ENCODE results near the gene ST8SIA2. TPM values are rescaled to one million over a fixed set of nuclear protein-coding genes. Genes with fewer than 3 reads are reported as not detected.

ST8SIA2 gene
- total and polyA plus RNA-seq, 4 donors: not detected

DNA sequence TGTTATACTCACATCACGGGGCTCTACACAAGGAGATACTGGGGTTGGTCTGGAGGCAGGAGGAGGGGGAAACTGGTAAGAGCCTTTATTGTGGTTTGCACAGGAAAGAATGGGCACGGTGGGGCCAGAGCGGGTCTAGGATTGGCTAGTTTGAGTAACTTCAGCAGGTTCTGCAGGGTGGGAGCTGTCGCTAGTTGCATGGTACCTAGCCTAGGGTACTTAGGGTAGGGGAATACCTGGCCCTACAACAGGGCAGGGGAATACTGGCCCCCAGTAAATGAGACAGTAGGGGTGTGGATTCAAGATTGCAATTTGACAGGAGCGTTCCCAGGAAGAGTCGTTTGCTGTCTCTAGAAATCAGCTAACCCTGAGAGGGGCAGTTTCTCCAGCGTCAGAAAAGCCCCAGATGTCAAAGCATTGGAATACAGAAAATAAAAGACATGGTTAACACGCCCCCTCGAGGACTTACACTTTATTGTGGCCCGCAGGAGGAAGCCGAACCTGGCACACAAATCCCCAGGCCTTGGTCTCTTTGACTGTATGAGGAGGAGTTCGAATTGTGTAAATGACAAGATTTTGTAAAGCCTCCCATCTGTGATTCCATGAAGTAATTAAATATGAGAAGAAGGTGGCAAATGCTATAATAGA, 32.0 kb downstream of the ST8SIA2 start:
- TF ChIP-seq HNF4G (IDR thresholded peaks at IDR 0.05): no peak
- TF ChIP-seq HNF4A (conservative IDR thresholded peaks at IDR 0.05): no peak
- TF ChIP-seq TAF1 (conservative IDR thresholded peaks at IDR 0.05): no peak
- TF ChIP-seq RAD21 (IDR thresholded peaks at IDR 0.05): no peak
- TF ChIP-seq EGR1 (IDR thresholded peaks at IDR 0.05; ENCODE audit: low read depth in 2 of 2): no peak
- TF ChIP-seq FOXA1 (IDR thresholded peaks at IDR 0.05): no peak
- TF ChIP-seq SP1 (IDR thresholded peaks at IDR 0.05): no peak
- TF ChIP-seq, protein P1, sequence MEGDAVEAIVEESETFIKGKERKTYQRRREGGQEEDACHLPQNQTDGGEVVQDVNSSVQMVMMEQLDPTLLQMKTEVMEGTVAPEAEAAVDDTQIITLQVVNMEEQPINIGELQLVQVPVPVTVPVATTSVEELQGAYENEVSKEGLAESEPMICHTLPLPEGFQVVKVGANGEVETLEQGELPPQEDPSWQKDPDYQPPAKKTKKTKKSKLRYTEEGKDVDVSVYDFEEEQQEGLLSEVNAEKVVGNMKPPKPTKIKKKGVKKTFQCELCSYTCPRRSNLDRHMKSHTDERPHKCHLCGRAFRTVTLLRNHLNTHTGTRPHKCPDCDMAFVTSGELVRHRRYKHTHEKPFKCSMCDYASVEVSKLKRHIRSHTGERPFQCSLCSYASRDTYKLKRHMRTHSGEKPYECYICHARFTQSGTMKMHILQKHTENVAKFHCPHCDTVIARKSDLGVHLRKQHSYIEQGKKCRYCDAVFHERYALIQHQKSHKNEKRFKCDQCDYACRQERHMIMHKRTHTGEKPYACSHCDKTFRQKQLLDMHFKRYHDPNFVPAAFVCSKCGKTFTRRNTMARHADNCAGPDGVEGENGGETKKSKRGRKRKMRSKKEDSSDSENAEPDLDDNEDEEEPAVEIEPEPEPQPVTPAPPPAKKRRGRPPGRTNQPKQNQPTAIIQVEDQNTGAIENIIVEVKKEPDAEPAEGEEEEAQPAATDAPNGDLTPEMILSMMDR (IDR thresholded peaks at IDR 0.05; ENCODE audit: low read depth, low read length, missing input control): no peak
- TF ChIP-seq NR2F2 (IDR thresholded peaks at IDR 0.05): no peak
- H3K4me1 ChIP-seq (ENCODE audit: control insufficient read depth in 4 of 4, insufficient read depth in 4 of 4, low read length in 3 of 4): no peaks in the 10 kb centered on the region
- no peak overlapping the region for H3K27ac ChIP-seq (ENCODE audit: low read depth in 1 of 2, low read length in 2 of 2)
- no peak overlapping the region for H3K4me3 ChIP-seq (ENCODE audit: low read depth in 1 of 3, low read length in 3 of 3)
- no peak for DNase-seq (ENCODE audit: low spot score)
- no peaks in the 10 kb centered on the region for H3K9me3 ChIP-seq (ENCODE audit: control insufficient read depth in 4 of 4, low read length in 3 of 4)
- H3K36me3 ChIP-seq (ENCODE audit: control insufficient read depth in 4 of 4, insufficient read depth in 3 of 4, low read depth in 1 of 4, low read length in 3 of 4): no peaks in the 10 kb centered on the region
- H3K9ac ChIP-seq (ENCODE audit: low read depth in 1 of 2, low read length in 2 of 2): no peak overlapping the region
- 57% methylated on average over 12 of the region's 12 CpGs for whole genome bisulfite sequencing
- H3K27me3 ChIP-seq (ENCODE audit: control insufficient read depth in 4 of 4, insufficient read depth in 4 of 4, low read length in 3 of 4): no peaks in the 10 kb centered on the region

DNA sequence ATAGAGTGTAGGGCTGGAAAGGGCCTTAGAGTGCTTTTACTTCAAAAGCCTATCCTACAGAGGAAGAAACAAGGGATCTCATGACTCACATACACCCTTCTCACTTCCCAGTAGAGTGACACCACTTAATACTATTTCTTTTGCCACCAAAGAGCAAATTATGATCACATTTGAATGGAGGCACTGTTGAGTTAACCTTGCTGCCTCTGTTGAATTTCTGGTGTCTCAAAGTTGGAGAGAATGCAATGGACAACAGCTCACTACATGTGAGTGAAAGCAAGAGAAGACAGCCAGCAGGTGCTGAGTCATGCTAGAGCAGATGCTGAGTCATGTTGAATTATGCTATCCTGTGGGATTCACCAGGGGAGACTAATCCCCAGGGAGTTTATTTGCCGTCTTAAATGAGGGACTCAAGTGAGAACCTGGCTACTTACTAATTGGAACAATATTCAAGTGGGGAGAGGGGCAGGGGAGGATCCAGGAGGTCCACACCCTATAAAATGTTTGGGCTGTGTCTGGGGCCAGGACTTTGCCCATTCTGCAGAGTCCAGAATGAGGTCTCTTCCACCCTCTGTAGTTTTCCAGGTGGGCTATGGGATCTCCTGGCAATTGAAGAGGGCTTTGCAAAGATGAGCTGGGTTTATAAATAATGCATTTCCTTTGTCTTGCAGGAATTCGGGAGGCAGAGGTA, 35.8 kb downstream of the ST8SIA2 start:
- Histone ChIP-seq H3K36me3 (ENCODE audit: control insufficient read depth in 4 of 4, insufficient read depth in 3 of 4, low read depth in 1 of 4, low read length in 3 of 4) (no peaks in the 10 kb centered on the region), H3K27ac (ENCODE audit: low read depth in 1 of 2, low read length in 2 of 2) (no peak overlapping the region), H3K9me3 (ENCODE audit: control insufficient read depth in 4 of 4, low read length in 3 of 4) (no peaks in the 10 kb centered on the region), H3K27me3 (ENCODE audit: control insufficient read depth in 4 of 4, insufficient read depth in 4 of 4, low read length in 3 of 4) (peaks cover 0 to 9% (median 0%) of the 10 kb centered on the region in 4 donors), H3K9ac (ENCODE audit: low read depth in 1 of 2, low read length in 2 of 2) (no peak overlapping the region), H3K4me1 (ENCODE audit: control insufficient read depth in 4 of 4, insufficient read depth in 4 of 4, low read length in 3 of 4) (no peaks in the 10 kb centered on the region), H3K4me3 (ENCODE audit: low read depth in 1 of 3, low read length in 3 of 3) (no peak overlapping the region)
- TF ChIP-seq YY1 (IDR thresholded peaks at IDR 0.05) (no peak), HNF4G (IDR thresholded peaks at IDR 0.05) (no peak), RAD21 (IDR thresholded peaks at IDR 0.05) (no peak), HNF4A (conservative IDR thresholded peaks at IDR 0.05) (no peak), GABPA (IDR thresholded peaks at IDR 0.05 in 1 of 2, conservative IDR thresholded peaks at IDR 0.05 in 1 of 2) (no peak), TAF1 (conservative IDR thresholded peaks at IDR 0.05) (no peak)
- TF ChIP-seq, protein P2, sequence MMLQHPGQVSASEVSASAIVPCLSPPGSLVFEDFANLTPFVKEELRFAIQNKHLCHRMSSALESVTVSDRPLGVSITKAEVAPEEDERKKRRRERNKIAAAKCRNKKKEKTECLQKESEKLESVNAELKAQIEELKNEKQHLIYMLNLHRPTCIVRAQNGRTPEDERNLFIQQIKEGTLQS (IDR thresholded peaks at IDR 0.05): no peak
- TF ChIP-seq, protein P1 (IDR thresholded peaks at IDR 0.05; ENCODE audit: low read depth, low read length, missing input control): no peak
- TF ChIP-seq, protein P3, sequence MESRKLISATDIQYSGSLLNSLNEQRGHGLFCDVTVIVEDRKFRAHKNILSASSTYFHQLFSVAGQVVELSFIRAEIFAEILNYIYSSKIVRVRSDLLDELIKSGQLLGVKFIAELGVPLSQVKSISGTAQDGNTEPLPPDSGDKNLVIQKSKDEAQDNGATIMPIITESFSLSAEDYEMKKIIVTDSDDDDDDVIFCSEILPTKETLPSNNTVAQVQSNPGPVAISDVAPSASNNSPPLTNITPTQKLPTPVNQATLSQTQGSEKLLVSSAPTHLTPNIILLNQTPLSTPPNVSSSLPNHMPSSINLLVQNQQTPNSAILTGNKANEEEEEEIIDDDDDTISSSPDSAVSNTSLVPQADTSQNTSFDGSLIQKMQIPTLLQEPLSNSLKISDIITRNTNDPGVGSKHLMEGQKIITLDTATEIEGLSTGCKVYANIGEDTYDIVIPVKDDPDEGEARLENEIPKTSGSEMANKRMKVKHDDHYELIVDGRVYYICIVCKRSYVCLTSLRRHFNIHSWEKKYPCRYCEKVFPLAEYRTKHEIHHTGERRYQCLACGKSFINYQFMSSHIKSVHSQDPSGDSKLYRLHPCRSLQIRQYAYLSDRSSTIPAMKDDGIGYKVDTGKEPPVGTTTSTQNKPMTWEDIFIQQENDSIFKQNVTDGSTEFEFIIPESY (IDR thresholded peaks at IDR 0.05): no peak
- no peak for DNase-seq (ENCODE audit: low spot score)
- WGBS: 63% methylated on average over 2 of the region's 2 CpGs
